SU-DHL-6 (cell line): ENCODE results near the gene HLA-B.

Experiments
- EZH2phosphoT487 ChIP-seq: fragments of 200-600 bp; sonication (generic), shearing (Covaris generic); conservative IDR thresholded peaks from 2 replicates; pipeline ENCODE4 v1.6.1; 2018; ENCODE audit warnings: mild to moderate bottlenecking, antibody characterized with exemption, low read length, moderate library complexity, mixed read lengths
- TF ChIP-seq, protein P1 (sequence below): fragments of 200-600 bp; sonication (generic); IDR thresholded peaks from one replicate; pipeline ENCODE4 v1.5.1; 2017; ENCODE audit warnings: antibody characterized with exemption, mild to moderate bottlenecking, low read length, moderate library complexity; ENCODE audit not compliant: insufficient read depth, poor library complexity, severe bottlenecking

DNA sequence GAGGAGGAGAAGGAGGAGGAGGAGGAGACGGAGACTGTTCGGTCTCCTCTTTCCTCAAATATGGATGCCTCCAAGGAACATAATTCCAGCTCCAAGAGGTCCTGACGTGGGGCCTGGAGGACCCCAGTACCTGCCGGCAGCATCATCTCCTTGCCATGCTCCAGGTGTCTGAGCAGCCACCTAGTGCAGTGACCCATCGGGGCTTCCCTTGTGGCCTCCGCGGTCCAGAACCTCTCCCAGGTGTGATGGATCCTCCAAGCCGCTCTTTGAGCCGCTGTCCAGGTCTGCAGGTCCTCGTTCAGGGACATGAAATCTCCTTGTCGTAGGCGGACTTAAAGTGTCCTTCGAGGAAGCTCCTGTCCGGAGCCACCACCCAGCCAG is 49.3 kb downstream of the HLA-B start:
- TF ChIP-seq, protein P1, sequence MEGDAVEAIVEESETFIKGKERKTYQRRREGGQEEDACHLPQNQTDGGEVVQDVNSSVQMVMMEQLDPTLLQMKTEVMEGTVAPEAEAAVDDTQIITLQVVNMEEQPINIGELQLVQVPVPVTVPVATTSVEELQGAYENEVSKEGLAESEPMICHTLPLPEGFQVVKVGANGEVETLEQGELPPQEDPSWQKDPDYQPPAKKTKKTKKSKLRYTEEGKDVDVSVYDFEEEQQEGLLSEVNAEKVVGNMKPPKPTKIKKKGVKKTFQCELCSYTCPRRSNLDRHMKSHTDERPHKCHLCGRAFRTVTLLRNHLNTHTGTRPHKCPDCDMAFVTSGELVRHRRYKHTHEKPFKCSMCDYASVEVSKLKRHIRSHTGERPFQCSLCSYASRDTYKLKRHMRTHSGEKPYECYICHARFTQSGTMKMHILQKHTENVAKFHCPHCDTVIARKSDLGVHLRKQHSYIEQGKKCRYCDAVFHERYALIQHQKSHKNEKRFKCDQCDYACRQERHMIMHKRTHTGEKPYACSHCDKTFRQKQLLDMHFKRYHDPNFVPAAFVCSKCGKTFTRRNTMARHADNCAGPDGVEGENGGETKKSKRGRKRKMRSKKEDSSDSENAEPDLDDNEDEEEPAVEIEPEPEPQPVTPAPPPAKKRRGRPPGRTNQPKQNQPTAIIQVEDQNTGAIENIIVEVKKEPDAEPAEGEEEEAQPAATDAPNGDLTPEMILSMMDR: no peak
- no peak for TF ChIP-seq EZH2phosphoT487
